ENCODE results near the gene TMOD1. TPM values are rescaled to one million over a fixed set of nuclear protein-coding genes. Genes with fewer than 3 reads are reported as not detected.
A peak's percentile ranks its signal among the peaks of the same experiment; 100 is the strongest.

Gene TMOD1
- total and polyA plus RNA-seq, 9 of the 15 experiments (the other 6 are each of a cell fraction or from before 2014, with no cell fraction given), result 7.1 to 41.2 (median 14.2) TPM

DNA sequence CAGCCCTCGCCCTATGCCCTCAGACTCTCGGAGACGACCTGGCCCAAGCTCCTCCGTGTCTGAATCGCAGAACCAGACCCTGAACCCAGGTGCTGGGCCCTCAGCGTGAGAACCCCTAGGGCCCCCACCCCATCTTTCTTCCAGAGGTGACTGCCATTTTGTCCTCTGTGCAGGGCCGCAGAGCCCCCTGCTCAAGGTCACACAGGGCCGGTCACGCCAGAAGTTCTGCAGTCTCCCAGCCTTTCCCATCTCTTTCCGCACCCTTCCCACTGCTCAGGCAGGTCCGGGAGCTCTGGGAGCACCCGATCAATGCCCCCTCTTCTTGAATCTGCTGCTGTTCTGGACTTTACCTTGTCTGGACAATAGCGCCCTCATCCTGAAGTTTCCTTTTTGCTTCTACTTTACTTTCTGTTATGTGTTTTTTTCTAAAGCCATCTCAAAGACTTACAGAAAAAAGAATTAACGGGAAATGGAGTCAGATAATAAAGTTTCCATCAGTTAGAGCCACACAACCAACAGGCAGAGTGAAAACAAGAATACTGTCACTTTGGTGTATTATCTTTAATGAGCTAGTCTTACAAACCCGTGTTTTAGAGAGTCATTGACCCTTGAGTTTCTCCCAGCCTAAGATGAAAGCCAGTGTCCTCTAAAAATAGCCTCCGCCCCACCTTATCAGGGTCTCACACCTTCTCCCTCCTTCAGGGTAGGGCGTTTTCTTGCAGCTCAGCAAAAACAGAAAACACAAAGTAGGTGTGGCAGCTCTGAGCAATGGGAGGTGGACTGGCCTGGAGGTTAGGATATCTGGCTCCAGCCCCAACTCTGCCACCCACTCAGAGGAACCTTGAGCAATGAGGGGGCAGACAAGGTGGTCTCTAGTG lies 1.8 kb downstream of the TMOD1 start (continued):
- TF ChIP-seq, protein P1, sequence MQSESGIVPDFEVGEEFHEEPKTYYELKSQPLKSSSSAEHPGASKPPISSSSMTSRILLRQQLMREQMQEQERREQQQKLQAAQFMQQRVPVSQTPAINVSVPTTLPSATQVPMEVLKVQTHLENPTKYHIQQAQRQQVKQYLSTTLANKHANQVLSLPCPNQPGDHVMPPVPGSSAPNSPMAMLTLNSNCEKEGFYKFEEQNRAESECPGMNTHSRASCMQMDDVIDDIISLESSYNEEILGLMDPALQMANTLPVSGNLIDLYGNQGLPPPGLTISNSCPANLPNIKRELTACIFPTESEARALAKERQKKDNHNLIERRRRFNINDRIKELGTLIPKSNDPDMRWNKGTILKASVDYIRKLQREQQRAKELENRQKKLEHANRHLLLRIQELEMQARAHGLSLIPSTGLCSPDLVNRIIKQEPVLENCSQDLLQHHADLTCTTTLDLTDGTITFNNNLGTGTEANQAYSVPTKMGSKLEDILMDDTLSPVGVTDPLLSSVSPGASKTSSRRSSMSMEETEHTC (IDR thresholded peaks at IDR 0.05), result peak; percentile 78; the same call in 1 of the 2 replicates
- TF ChIP-seq CBX2 (IDR thresholded peaks at IDR 0.05; ENCODE audit: insufficient read depth, low read length, poor library complexity, severe bottlenecking) (no peak), CBX5 (IDR thresholded peaks at IDR 0.05; ENCODE audit: borderline replicate concordance, low read depth) (no peak), SETDB1 (IDR thresholded peaks at IDR 0.05; ENCODE audit: low read length) (no peak), RHOXF2B (CRISPR knock-in tag; conservative IDR thresholded peaks at IDR 0.05) (no peak), CHD1 (IDR thresholded peaks at IDR 0.05; ENCODE audit: low read length) (no peak), MAFK (IDR thresholded peaks at IDR 0.05; ENCODE audit: low read length) (peak; percentile 96), RUNX1 (IDR thresholded peaks at IDR 0.05; ENCODE audit: low read depth) (no peak), POLR3A (IDR thresholded peaks at IDR 0.05; ENCODE audit: borderline replicate concordance, extremely low read depth, insufficient read depth, insufficient read length) (no peak), ZNF76 (CRISPR knock-in tag; IDR thresholded peaks at IDR 0.05; ENCODE audit: borderline replicate concordance) (no peak), DMBX1 (CRISPR knock-in tag; IDR thresholded peaks at IDR 0.05; ENCODE audit: borderline replicate concordance) (0 out of 2 replicates have a peak, but pooled peaks have one; percentile 18), WHSC1 (IDR thresholded peaks at IDR 0.05; ENCODE audit: low read length) (no peak), MYC (IDR thresholded peaks at IDR 0.05; ENCODE audit: low read depth, low read length) (no peak; the same call in 1 of the 2 replicates), MYC (CRISPR knock-in tag; IDR thresholded peaks at IDR 0.05; ENCODE audit: borderline replicate concordance, low read depth) (no peak), YY1 (IDR thresholded peaks at IDR 0.05; ENCODE audit: borderline replicate concordance in 1 of 3, control insufficient read depth in 1 of 3, extremely low read depth in 1 of 3, insufficient read depth in 3 of 3, insufficient read length in 1 of 3, insufficient replicate concordance in 2 of 3, low read depth in 1 of 3, low read length in 2 of 3) (peak; percentile 18 to 80 (median 19)), NR2C1 (IDR thresholded peaks at IDR 0.05) (no peak), NR2C1 (tag; IDR thresholded peaks at IDR 0.05) (peak; percentile 36; the same call in 1 of the 2 replicates), ZFP36 (IDR thresholded peaks at IDR 0.05; ENCODE audit: low read depth, low read length, partially characterized antibody) (peak; percentile 19), PURB (CRISPR knock-in tag; IDR thresholded peaks at IDR 0.05; ENCODE audit: low read depth) (no peak), SMARCC2 (IDR thresholded peaks at IDR 0.05; ENCODE audit: low read depth) (peak; percentile 87), SIRT6 (IDR thresholded peaks at IDR 0.05; ENCODE audit: low read depth, low read length) (no peak)
- TF ChIP-seq, protein P2, sequence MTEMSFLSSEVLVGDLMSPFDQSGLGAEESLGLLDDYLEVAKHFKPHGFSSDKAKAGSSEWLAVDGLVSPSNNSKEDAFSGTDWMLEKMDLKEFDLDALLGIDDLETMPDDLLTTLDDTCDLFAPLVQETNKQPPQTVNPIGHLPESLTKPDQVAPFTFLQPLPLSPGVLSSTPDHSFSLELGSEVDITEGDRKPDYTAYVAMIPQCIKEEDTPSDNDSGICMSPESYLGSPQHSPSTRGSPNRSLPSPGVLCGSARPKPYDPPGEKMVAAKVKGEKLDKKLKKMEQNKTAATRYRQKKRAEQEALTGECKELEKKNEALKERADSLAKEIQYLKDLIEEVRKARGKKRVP (CRISPR knock-in tag; IDR thresholded peaks at IDR 0.05), result no peak
- TF ChIP-seq, protein P3, sequence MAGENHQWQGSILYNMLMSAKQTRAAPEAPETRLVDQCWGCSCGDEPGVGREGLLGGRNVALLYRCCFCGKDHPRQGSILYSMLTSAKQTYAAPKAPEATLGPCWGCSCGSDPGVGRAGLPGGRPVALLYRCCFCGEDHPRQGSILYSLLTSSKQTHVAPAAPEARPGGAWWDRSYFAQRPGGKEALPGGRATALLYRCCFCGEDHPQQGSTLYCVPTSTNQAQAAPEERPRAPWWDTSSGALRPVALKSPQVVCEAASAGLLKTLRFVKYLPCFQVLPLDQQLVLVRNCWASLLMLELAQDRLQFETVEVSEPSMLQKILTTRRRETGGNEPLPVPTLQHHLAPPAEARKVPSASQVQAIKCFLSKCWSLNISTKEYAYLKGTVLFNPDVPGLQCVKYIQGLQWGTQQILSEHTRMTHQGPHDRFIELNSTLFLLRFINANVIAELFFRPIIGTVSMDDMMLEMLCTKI (IDR thresholded peaks at IDR 0.05; ENCODE audit: partially characterized antibody), result no peak

Data from K562 (cell line).